CD4-positive, CD25-positive, alpha-beta regulatory T cell (primary cell): ENCODE data around the gene ARHGAP21. TPM values are rescaled to one million over a fixed set of nuclear protein-coding genes. Genes with fewer than 3 reads are reported as not detected.

Experiments used
- ATAC-seq, 2 donors: fragments of 150-1000 bp; cut with Tn5 transposase; one replicate each; pipeline ENCODE4 v1.10.0; 2021; ENCODE audit warnings: low read depth in 2 of 2, moderate number of reproducible peaks in 2 of 2, moderate library complexity in 1 of 2
- DNase-seq, 3 donors: peaks; one replicate each; pipeline versions ENCODE4 v3.0.0 to v3.0.0-alpha.2; 2012 to 2022; ENCODE audit warnings: mixed read lengths in 1 of 3
- H3K27ac ChIP-seq: one replicate; pipeline ENCODE4 v1.7.0; 2013; ENCODE audit warnings: mild to moderate bottlenecking, low read length; ENCODE audit not compliant: insufficient read depth, poor library complexity, severe bottlenecking
- H3K27me3 ChIP-seq: one replicate; pipeline ENCODE4 v1.7.0; 2013; ENCODE audit warnings: low read length; ENCODE audit not compliant: control insufficient read depth, insufficient read depth
- H3K36me3 ChIP-seq: one replicate; pipeline ENCODE4 v1.7.0; 2013; ENCODE audit warnings: mild to moderate bottlenecking, low read length, moderate library complexity; ENCODE audit not compliant: control insufficient read depth, insufficient read depth
- H3K4me1 ChIP-seq: 2 replicates; pipeline ENCODE4 v1.7.0; 2013; ENCODE audit warnings: mild to moderate bottlenecking, low read length; ENCODE audit not compliant: insufficient read depth, control insufficient read depth, poor library complexity, severe bottlenecking
- H3K4me3 ChIP-seq: one replicate; pipeline ENCODE4 v1.7.0; 2013; ENCODE audit warnings: low read depth, mild to moderate bottlenecking, low read length, moderate library complexity
- H3K9me3 ChIP-seq, 2 experiments: 1 replicate in 1 of 2; 2 replicates in 1 of 2; pipeline ENCODE4 v1.7.0; 2013; ENCODE audit warnings: low read length in 2 of 2, mild to moderate bottlenecking in 1 of 2, moderate library complexity in 1 of 2; ENCODE audit not compliant: control insufficient read depth in 2 of 2
- H3K27ac Mint-ChIP-seq, 3 donors: one replicate each; pipeline ENCODE4 v1.8.0; 2020 to 2022; ENCODE audit warnings: mild to moderate bottlenecking in 3 of 3, mixed read lengths in 3 of 3, moderate library complexity in 2 of 3
- H3K27me3 Mint-ChIP-seq: one replicate; pipeline ENCODE4 v1.8.0; 2022; ENCODE audit warnings: mild to moderate bottlenecking, mixed read lengths
- H3K36me3 Mint-ChIP-seq: one replicate; pipeline ENCODE4 v1.8.0; 2020; ENCODE audit warnings: mixed read lengths
- H3K4me1 Mint-ChIP-seq, 4 donors: one replicate each; pipeline ENCODE4 v1.8.0; 2020 to 2022; ENCODE audit warnings: mixed read lengths in 4 of 4, mild to moderate bottlenecking in 1 of 4
- H3K4me3 Mint-ChIP-seq, 4 donors: one replicate each; pipeline ENCODE4 v1.8.0; 2020 to 2022; ENCODE audit warnings: mild to moderate bottlenecking in 4 of 4, mixed read lengths in 4 of 4, moderate library complexity in 3 of 4
- H3K9me3 Mint-ChIP-seq, 7 donors: one replicate each; pipeline ENCODE4 v1.8.0; 2020 to 2022; ENCODE audit warnings: mixed read lengths in 7 of 7, mild to moderate bottlenecking in 3 of 7, moderate library complexity in 2 of 7
- polyA plus RNA-seq, 4 donors: library from polyadenylated mRNA; unstranded; fragments of 300-500 nt; fragmentation: Illumina TruSeq; gene quantifications; one replicate each; pipeline ENCODE4 v1.2.3, GENCODE V29; 2021
- total RNA-seq: library from RNA; stranded (reverse); gene quantifications from one replicate; pipeline ENCODE4 v1.2.3, GENCODE V29; 2022

The ARHGAP21 gene
- total and polyA plus RNA-seq, 5 donors from 2014 or later: 4.1 to 53.0 (median 8.7) TPM

GRCh38 chr10:24536636-24537035 lies 187.1 kb downstream of the ARHGAP21 start:
- no peaks in the 10 kb centered on the region for H3K36me3 Mint-ChIP-seq
- DNase-seq: no peak
- H3K9me3 ChIP-seq: no peaks in the 10 kb centered on the region
- no peak for ATAC-seq
- H3K36me3 ChIP-seq: no peaks in the 10 kb centered on the region
- no peaks in the 10 kb centered on the region for H3K4me1 ChIP-seq
- no peaks in the 10 kb centered on the region for H3K27me3 Mint-ChIP-seq
- no peak overlapping the region for H3K4me3 ChIP-seq
- no peaks in the 10 kb centered on the region for H3K4me1 Mint-ChIP-seq
- no peak overlapping the region for H3K4me3 Mint-ChIP-seq
- no peaks in the 10 kb centered on the region for H3K27me3 ChIP-seq
- H3K27ac Mint-ChIP-seq: no peak overlapping the region
- no peak overlapping the region for H3K27ac ChIP-seq
- peaks cover 0 to 2% (median 0%) of the 10 kb centered on the region in 7 donors for H3K9me3 Mint-ChIP-seq

- Mint-ChIP-seq H3K4me1 (no peaks in the 10 kb centered on the region), H3K36me3 (no peaks in the 10 kb centered on the region), H3K9me3 (peaks cover 0 to 2% (median 0%) of the 10 kb centered on the region in 7 donors), H3K27me3 (no peaks in the 10 kb centered on the region), H3K4me3 (no peak overlapping the region), H3K27ac (no peak overlapping the region)
- H3K27ac ChIP-seq: no peak overlapping the region
- H3K9me3 ChIP-seq: no peaks in the 10 kb centered on the region
- H3K27me3 ChIP-seq: no peaks in the 10 kb centered on the region
- H3K36me3 ChIP-seq: no peaks in the 10 kb centered on the region
- no peak for ATAC-seq
- DNase-seq: no peak
- no peaks in the 10 kb centered on the region for H3K4me1 ChIP-seq
- H3K4me3 ChIP-seq: no peak overlapping the region
Measured at GRCh38 chr10:24533981-24534380, 189.7 kb downstream of the ARHGAP21 start.

Other genes with a start within 250 kb of the ARHGAP21 start
- 1.6 TPM for gene PRTFDC1, start 228.7 kb upstream of the ARHGAP21 start, total RNA-seq
- gene PRTFDC1, start 228.7 kb upstream of the ARHGAP21 start, polyA plus RNA-seq: 1 to 10 TPM in 1 of 4 donors, under 1 TPM in 1, not detected in 2; 0.37 to 1.3 TPM